Osteoblast (primary cell): ENCODE results near the gene APC2. TPM values are rescaled to one million over a fixed set of nuclear protein-coding genes. Genes with fewer than 3 reads are reported as not detected.
A peak's percentile ranks its signal among the peaks of the same experiment; 100 is the strongest.

Source experiments
- DNase-seq: peaks from one replicate; pipeline ENCODE4 v3.0.0; 2011; ENCODE audit warnings: low spot score, mixed read lengths; ENCODE audit not compliant: insufficient read length; ENCODE audit errors: missing footprints
- H2AFZ ChIP-seq: 2 replicates; pipeline ENCODE4 v1.6.0; 2011; ENCODE audit warnings: mild to moderate bottlenecking, low read length
- H3K27ac ChIP-seq: 2 replicates; pipeline ENCODE4 v1.5.1; 2011; ENCODE audit warnings: mild to moderate bottlenecking, low read depth, low read length, moderate library complexity
- H3K27me3 ChIP-seq: 2 replicates; pipeline ENCODE4 v1.6.0; 2012; ENCODE audit warnings: mild to moderate bottlenecking, control low read depth, inconsistent platforms, low read length, moderate library complexity; ENCODE audit not compliant: insufficient read depth
- H3K36me3 ChIP-seq: 2 replicates; pipeline ENCODE4 v1.5.1; 2011; ENCODE audit warnings: mild to moderate bottlenecking, low read length, control low read depth, moderate library complexity; ENCODE audit not compliant: insufficient read depth
- H3K4me1 ChIP-seq: 2 replicates; pipeline ENCODE4 v1.5.1; 2011; ENCODE audit warnings: mild to moderate bottlenecking, low read length, control low read depth, moderate library complexity; ENCODE audit not compliant: insufficient read depth
- H3K4me2 ChIP-seq: 2 replicates; pipeline ENCODE4 v1.6.0; 2011; ENCODE audit warnings: mild to moderate bottlenecking, low read length; ENCODE audit not compliant: insufficient read depth
- H3K4me3 ChIP-seq: fragments of 200-600 bp; sonication (generic); 3 replicates; pipeline ENCODE4 v1.5.1; 2012; ENCODE audit warnings: mild to moderate bottlenecking, low read length, inconsistent platforms; ENCODE audit not compliant: insufficient read depth
- H3K79me2 ChIP-seq: 2 replicates; pipeline ENCODE4 v1.6.0; 2012; ENCODE audit warnings: mild to moderate bottlenecking, low read length, control low read depth, inconsistent platforms; ENCODE audit not compliant: insufficient read depth
- H3K9me3 ChIP-seq: 2 replicates; pipeline ENCODE4 v1.5.1; 2011; ENCODE audit warnings: low read depth, low read length, control low read depth
- H4K20me1 ChIP-seq: 2 replicates; pipeline ENCODE4 v1.6.0; 2012; ENCODE audit warnings: mild to moderate bottlenecking, low read length, control low read depth; ENCODE audit not compliant: insufficient read depth
- total RNA-seq: library from RNA; depleted of rRNA; stranded (reverse); fragments of >200 nt; gene quantifications from 2 replicates; pipeline ENCODE4 v1.2.3, GENCODE V29; 2012
- TF ChIP-seq, protein P1 (sequence below): IDR thresholded peaks from 2 replicates; pipeline ENCODE4 v1.5.1; 2011; ENCODE audit warnings: mild to moderate bottlenecking, low read depth, low read length, moderate library complexity; ENCODE audit errors: extremely low read depth

Gene APC2
- total RNA-seq, 1 donor, result 0.36 TPM

DNA sequence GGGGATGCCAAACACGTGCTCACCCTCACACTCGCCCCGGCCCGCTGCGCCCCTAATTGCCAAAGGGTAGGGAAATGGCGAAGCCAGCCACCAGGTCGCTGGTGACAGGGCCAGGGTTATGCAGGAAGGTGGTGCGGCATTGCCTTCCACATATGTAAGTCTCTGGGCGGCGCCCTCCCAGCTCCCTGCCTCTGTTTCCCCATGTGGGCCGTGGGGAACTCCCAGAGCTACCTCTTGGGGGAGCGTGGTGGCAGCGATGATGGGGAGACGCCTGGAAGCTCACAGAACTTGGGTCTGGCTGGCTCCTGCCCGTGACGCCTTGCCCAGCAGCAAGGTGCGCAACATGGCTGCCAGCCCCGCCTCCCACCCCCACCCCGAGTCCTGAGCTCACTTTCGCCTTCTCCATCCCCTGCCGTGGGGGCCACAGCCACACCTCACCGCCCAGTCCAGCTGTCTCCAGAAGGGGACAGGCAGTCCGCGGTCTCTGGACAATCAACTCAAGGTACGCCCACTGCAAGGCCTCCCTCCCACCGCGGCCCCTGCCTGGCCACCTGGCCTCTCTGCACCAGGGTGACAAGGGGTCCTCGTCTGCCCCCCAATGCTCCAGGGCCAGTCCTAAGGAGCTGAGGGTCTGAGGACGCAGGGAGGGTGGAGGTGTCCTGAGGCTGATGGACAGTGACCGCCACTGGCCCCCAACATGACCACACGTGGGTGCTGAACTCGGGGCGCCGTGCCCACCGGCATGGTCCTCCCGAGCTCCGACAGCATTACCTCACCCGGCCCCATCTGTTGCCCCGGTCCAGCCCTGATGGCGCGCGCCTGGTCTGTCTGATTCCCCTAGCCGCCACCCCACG is 22.5 kb downstream of the APC2 start:
- no peak for DNase-seq
- Histone ChIP-seq H2AFZ (no peak overlapping the region), H3K4me3 (no peak overlapping the region), H3K27ac (no peak overlapping the region), H3K79me2 (peaks cover 8% of the 10 kb centered on the region), H3K36me3 (peaks cover 4% of the 10 kb centered on the region), H3K9me3 (no peaks in the 10 kb centered on the region), H3K4me1 (no peaks in the 10 kb centered on the region), H3K4me2 (no peak overlapping the region), H4K20me1 (peaks cover 71% of the 10 kb centered on the region), H3K27me3 (peaks cover 52% of the 10 kb centered on the region)
- TF ChIP-seq, protein P1, sequence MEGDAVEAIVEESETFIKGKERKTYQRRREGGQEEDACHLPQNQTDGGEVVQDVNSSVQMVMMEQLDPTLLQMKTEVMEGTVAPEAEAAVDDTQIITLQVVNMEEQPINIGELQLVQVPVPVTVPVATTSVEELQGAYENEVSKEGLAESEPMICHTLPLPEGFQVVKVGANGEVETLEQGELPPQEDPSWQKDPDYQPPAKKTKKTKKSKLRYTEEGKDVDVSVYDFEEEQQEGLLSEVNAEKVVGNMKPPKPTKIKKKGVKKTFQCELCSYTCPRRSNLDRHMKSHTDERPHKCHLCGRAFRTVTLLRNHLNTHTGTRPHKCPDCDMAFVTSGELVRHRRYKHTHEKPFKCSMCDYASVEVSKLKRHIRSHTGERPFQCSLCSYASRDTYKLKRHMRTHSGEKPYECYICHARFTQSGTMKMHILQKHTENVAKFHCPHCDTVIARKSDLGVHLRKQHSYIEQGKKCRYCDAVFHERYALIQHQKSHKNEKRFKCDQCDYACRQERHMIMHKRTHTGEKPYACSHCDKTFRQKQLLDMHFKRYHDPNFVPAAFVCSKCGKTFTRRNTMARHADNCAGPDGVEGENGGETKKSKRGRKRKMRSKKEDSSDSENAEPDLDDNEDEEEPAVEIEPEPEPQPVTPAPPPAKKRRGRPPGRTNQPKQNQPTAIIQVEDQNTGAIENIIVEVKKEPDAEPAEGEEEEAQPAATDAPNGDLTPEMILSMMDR, result no peak

DNA sequence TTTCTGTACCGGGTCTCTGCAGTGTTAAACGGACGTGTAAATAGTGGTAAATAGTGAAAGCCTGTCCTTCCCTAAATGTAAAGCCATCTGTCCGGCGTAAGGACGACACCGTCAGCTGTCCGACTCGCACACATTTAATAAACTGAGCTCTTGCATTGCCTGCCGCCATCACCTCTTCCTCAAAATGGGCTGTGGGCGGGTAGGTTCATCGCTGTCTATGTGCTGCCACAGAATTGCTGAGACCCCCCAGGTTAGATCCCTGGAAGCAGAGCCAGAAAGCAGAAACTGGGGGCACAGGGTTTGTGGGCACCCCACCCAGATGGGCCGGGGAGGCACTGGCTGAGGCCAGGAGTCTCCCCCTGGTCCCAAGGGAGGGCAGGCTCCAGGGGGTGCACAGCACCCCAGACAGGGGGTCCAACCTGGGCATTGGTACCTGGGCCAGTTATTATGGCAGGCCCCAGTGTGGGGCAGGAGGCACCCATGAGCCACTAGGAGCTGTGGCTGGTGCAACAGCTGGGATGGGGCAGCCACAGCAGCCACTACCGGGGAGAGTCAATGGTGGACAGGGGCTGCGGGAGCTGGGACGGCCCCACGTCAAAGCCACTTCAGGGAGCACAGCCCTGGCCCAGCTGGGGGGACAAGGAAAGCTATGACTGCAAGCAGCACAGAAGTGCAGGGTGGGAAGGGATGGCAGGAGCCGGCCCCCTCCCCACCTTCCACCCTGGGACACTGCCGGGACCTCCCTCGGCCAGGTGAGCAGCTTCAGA is 23.3 kb downstream of the APC2 start:
- peaks cover 4% of the 10 kb centered on the region for H3K4me1 ChIP-seq
- H2AFZ ChIP-seq, result no peak overlapping the region
- H3K36me3 ChIP-seq, result peaks cover 4% of the 10 kb centered on the region
- peaks cover 14% of the 10 kb centered on the region for H3K79me2 ChIP-seq
- peaks cover 44% of the 10 kb centered on the region for H3K27me3 ChIP-seq
- no peaks in the 10 kb centered on the region for H3K9me3 ChIP-seq
- H3K4me3 ChIP-seq, result no peak overlapping the region
- no peak overlapping the region for H3K4me2 ChIP-seq
- TF ChIP-seq, protein P1, result no peak
- no peak overlapping the region for H3K27ac ChIP-seq
- DNase-seq, result no peak
- peaks cover 70% of the 10 kb centered on the region for H4K20me1 ChIP-seq

DNA sequence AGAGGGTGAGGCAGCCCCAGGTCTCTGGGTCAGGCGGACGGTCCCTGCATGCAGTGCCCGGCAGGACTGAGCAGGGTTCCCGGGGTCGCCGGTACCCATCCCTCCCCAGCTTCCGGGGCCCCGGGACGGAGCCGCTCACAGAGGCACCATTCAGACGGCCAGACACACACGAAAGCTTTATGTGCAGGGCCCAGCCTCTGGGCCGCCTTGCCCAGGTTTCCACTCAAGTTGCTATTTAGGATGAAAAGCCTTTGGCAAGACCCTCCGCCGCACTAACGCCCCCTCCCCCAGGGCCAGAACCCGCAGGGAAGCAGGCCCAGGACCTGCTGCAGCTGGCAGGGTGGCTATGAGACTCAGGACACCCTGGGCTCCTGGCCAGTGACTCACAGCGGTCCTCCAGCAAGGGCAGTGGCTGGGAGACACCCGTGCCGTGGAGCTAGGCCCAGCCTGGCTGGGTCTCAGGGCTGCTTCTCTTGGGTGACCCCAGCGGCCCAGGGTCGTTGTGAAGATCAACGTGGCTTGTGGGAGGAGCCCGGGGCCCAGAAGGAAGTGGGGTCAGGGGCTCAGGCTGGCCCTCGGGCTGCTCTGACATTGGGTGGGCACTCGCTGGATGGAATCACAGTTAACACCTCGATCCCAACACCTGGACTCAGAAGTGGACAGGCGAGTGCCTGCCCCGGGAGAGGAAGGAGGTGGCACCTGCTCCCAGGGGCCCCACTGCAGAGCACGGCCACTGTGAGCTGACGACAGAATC is 24.3 kb downstream of the APC2 start:
- Histone ChIP-seq H3K9me3 (no peaks in the 10 kb centered on the region), H3K36me3 (peaks cover 4% of the 10 kb centered on the region), H3K79me2 (peaks cover 21% of the 10 kb centered on the region), H3K4me3 (no peak overlapping the region), H3K4me2 (no peak overlapping the region), H2AFZ (no peak overlapping the region), H3K27me3 (peaks cover 38% of the 10 kb centered on the region), H3K4me1 (peaks cover 4% of the 10 kb centered on the region), H4K20me1 (peaks cover 66% of the 10 kb centered on the region), H3K27ac (no peak overlapping the region)
- TF ChIP-seq, protein P1, result no peak
- peak; percentile 98 for DNase-seq
